ENCODE measurements around the gene SRGAP3.

GRCh38 chr3:9167222-9167621 is 82.2 kb downstream of the SRGAP3 start:
- TF ChIP-seq, protein P1, sequence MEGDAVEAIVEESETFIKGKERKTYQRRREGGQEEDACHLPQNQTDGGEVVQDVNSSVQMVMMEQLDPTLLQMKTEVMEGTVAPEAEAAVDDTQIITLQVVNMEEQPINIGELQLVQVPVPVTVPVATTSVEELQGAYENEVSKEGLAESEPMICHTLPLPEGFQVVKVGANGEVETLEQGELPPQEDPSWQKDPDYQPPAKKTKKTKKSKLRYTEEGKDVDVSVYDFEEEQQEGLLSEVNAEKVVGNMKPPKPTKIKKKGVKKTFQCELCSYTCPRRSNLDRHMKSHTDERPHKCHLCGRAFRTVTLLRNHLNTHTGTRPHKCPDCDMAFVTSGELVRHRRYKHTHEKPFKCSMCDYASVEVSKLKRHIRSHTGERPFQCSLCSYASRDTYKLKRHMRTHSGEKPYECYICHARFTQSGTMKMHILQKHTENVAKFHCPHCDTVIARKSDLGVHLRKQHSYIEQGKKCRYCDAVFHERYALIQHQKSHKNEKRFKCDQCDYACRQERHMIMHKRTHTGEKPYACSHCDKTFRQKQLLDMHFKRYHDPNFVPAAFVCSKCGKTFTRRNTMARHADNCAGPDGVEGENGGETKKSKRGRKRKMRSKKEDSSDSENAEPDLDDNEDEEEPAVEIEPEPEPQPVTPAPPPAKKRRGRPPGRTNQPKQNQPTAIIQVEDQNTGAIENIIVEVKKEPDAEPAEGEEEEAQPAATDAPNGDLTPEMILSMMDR (IDR thresholded peaks at IDR 0.05; ENCODE audit: insufficient read depth, low read depth, low read length), result no peak
- TF ChIP-seq EZH2 (IDR thresholded peaks at IDR 0.05; ENCODE audit: insufficient read depth, low read length), result no peak
